Ovary (tissue), 9 donors: ENCODE data around the gene CCDC138. TPM values are rescaled to one million over a fixed set of nuclear protein-coding genes. Genes with fewer than 3 reads are reported as not detected.

Source experiments
- DNase-seq, 5 donors: peaks; one replicate each; pipeline ENCODE4 v3.0.0-alpha.2; 2019 to 2020
- H3K27ac ChIP-seq, 2 donors: fragments of 200-600 bp; one replicate each; pipeline versions ENCODE4 v1.5.1 to v1.8.0; 2019 to 2022
- H3K27me3 ChIP-seq: fragments of 200-600 bp; one replicate; pipeline ENCODE4 v1.8.0; 2022
- H3K36me3 ChIP-seq: fragments of 200-600 bp; sonication (generic); one replicate; pipeline ENCODE4 v1.5.1; 2019
- H3K4me1 ChIP-seq: one replicate; pipeline ENCODE4 v1.8.1; 2013; ENCODE audit warnings: mild to moderate bottlenecking, moderate library complexity; ENCODE audit not compliant: insufficient read depth
- H3K4me3 ChIP-seq: fragments of 200-600 bp; sonication (generic); one replicate; pipeline ENCODE4 v1.5.1; 2017
- H3K9me3 ChIP-seq, 2 donors: fragments of 200-600 bp in 1 of 2; sonication (generic) in 1 of 2; one replicate each; pipeline versions ENCODE4 v1.5.1 to v1.8.1; 2013 to 2019; ENCODE audit warnings: mild to moderate bottlenecking in 1 of 2, moderate library complexity in 1 of 2
- EP300 ChIP-seq: sonication (generic); formaldehyde crosslinking; IDR thresholded peaks from one replicate; pipeline ENCODE4 v1.6.1; 2017; ENCODE audit warnings: antibody characterized with exemption
- POLR2A ChIP-seq: fragments of 450-650 bp; IDR thresholded peaks from one replicate; pipeline ENCODE4 v1.6.1; 2017; ENCODE audit warnings: antibody characterized with exemption, mild to moderate bottlenecking, moderate library complexity
- WGBS, 3 donors: extraction: QIAGEN DNeasy Blood & Tissue Kit in 1 of 3; methylation state at CpG; one replicate each; pipeline versions ENCODE4 v1.1.5 to v1.1.7; 2013 to 2017; 5-methylcytosine and 5-hydroxymethylcytosine counted together
- intact Hi-C, 4 donors: fragments of 100-400 bp; cut with DNase I; formaldehyde crosslinking; loops; one replicate each; pipeline versions ENCODE4 v1.11.0 to v1.15.1; 2022 to 2023
- polyA plus RNA-seq, 2 donors: library from polyadenylated mRNA; stranded (reverse); fragments of 200-250 nt in 1 of 2; fragments of 350-450 nt in 1 of 2; fragmentation: Illumina TruSeq in 1 of 2; extraction: RNeasy Lipid Tissue Mini Kit (QIAGEN cat#74804) in 1 of 2; gene quantifications; one replicate each; pipeline ENCODE4 v1.2.3, GENCODE V29; 2013 to 2014
- total RNA-seq, 7 donors: library from RNA; depleted of rRNA in 2 of 7; stranded (reverse); fragments of >200 nt in 2 of 7; fragmentation: NEBNext Ultra II Directional in 3 of 7; extraction: Animal tissue kit (Norgen Biotek cat#: 25700) in 3 of 7; gene quantifications; one replicate each; pipeline versions ENCODE4 v1.1.0 to v1.2.4, GENCODE V29; 2016 to 2023
- TF ChIP-seq, protein P1 (sequence below), 3 donors: fragments of 450-650 bp in 2 of 3; fragments of 200-600 bp in 1 of 3; IDR thresholded peaks; one replicate each; pipeline versions ENCODE4 v1.5.1 to v1.8.0; 2016 to 2022; ENCODE audit warnings: antibody characterized with exemption in 3 of 3, mild to moderate bottlenecking in 1 of 3
- donor health status: DM: no; HTN: no; CAD: no; lungs with moderate emphysema.
- donor health status: DM: no; HTN: no; CAD: no.
- donor health status: Bipolar disorder and iron deficiency.
- donor health status: DM: yes; HTN: yes; CAD: no.
- donor health status: DM: no; HTN: no; CAD: no.
- donor health status: DM: yes; HTN: yes; CAD: no.

The CCDC138 gene
- total and polyA plus RNA-seq, 9 donors = 1.9 to 8.6 (median 4.6) TPM

DNA sequence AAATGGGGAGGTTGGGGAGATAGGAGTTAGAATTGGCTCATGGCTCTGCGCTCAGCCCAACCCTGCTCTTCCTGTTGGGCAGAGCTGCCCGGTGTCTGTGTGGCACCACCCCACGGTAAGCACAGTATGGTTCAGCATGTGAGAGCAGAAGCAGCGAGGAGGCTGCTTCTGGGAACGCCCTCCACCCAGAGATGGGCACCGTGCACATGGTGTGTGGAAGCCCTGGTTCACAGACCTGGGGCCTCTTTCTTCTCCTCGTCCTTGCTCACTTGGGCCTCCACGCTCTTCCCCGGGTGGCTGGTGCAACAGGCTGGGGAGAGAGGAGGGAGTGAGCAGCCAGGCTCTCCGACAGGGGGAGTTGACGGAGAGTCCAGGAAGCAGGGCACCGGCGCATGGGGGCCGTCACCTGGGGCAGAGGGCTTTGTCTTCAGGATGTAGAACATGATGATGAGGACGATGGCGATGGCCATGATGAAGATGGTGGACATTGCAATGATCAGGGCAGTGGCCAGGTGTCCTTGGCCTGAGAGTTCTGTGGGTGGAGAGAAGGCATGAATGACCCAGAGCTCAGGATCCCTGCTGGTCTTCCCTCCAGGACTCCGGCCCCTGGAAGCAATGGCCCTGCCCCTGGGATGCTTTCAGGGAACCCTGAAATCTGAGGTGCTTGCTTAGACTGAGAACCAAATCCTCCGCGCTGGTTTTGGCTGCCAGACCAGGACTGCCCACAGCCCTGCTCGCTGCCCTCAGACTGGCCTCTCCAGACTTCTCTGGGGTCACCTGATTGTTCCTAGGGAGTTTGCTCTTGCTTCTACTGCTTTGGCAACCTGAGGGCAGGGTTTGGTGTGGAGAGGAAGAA, 124.2 kb downstream of the CCDC138 start:
- WGBS, 3 donors = 85 to 90% (median 89%) methylated on average over 20 of the region's 20 CpGs
- H3K27me3 ChIP-seq = no peaks in the 10 kb centered on the region
- DNase-seq = no peak

DNA sequence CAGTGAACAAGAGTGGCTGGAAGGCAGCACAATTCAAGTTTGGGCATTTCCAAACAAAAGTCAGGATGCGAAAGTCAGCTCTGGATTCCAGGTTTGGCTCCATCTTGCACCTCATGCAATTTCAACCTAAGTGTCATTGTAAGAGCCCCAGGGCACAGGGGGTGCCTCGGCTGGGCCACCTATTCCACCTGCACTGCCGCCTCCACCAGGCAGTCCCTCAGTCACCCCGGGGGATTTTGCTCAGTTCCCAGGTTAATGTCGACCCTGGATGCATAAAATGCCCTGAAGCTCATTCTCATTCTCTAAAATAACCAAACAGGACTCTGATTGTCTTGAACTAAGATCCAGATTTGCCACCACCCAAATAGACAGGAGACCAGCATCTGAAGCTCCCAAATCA, 124.8 kb downstream of the CCDC138 start:
- H3K36me3 ChIP-seq = no peaks in the 10 kb centered on the region
- intact Hi-C loops = no loop called here
- no peak for DNase-seq
- WGBS, 3 donors = 90 to 94% (median 91%) methylated on average over 5 of the region's 5 CpGs
- TF ChIP-seq EP300 = no peak
- TF ChIP-seq, protein P1, sequence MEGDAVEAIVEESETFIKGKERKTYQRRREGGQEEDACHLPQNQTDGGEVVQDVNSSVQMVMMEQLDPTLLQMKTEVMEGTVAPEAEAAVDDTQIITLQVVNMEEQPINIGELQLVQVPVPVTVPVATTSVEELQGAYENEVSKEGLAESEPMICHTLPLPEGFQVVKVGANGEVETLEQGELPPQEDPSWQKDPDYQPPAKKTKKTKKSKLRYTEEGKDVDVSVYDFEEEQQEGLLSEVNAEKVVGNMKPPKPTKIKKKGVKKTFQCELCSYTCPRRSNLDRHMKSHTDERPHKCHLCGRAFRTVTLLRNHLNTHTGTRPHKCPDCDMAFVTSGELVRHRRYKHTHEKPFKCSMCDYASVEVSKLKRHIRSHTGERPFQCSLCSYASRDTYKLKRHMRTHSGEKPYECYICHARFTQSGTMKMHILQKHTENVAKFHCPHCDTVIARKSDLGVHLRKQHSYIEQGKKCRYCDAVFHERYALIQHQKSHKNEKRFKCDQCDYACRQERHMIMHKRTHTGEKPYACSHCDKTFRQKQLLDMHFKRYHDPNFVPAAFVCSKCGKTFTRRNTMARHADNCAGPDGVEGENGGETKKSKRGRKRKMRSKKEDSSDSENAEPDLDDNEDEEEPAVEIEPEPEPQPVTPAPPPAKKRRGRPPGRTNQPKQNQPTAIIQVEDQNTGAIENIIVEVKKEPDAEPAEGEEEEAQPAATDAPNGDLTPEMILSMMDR (IDR thresholded peaks at IDR 0.05) = no peak
- H3K9me3 ChIP-seq = no peaks in the 10 kb centered on the region
- H3K27me3 ChIP-seq = no peaks in the 10 kb centered on the region
- no peak overlapping the region for H3K4me3 ChIP-seq
- no peak overlapping the region for H3K27ac ChIP-seq
- no peaks in the 10 kb centered on the region for H3K4me1 ChIP-seq

More for the DNA sequence above, 124.2 kb downstream of the CCDC138 start:
- H3K4me1 ChIP-seq = no peaks in the 10 kb centered on the region
- intact Hi-C loops = no loop called here
- no peaks in the 10 kb centered on the region for H3K36me3 ChIP-seq
- H3K4me3 ChIP-seq = no peak overlapping the region
- TF ChIP-seq, protein P1 (IDR thresholded peaks at IDR 0.05) = no peak
- no peak for TF ChIP-seq EP300
- no peak for TF ChIP-seq POLR2A
- no peaks in the 10 kb centered on the region for H3K9me3 ChIP-seq
- H3K27ac ChIP-seq = no peak overlapping the region

DNA sequence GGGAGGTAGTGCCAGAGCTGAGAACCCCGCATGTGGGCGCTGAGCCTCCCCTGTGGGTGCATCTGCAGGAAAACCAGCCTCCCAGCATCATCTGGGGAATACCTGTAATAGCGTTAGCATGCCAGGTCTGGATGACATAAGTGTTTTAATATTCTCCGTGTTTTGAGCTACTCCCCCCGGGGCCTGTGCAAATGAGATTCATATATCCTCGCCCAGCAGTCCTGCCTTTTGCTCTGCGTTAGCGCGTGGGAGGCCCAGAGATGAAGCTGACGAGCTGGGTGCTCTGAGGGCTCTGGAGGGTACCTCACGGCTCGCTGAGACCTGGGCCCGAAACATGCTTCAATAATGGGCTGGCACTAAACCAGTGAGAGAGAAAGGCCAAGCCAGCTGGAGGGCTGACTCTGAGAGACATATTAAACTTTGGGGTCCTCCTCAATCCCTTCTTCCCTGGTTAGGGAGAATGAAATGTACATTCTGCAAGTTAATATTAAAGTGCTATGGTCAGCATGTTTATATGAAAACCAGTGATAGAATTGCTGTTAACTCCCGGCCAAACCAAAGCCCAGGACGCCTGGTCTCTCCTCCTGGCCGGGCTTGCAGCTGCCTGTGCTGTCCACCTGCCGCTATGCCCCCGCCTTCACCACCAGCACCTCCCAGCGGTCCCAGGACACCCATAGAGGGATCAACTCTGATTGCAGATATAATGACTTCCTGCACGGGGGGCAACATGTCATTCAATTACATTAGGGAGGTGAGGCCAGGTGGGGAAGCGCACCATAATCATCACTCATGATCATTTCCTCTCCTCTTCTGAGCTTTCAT, 125.4 kb downstream of the CCDC138 start:
- H3K4me3 ChIP-seq = no peak overlapping the region
- TF ChIP-seq, protein P1 (IDR thresholded peaks at IDR 0.05) = no peak
- TF ChIP-seq POLR2A = no peak
- no peak for TF ChIP-seq EP300
- peak in 2 of 5 donors; percentile 1 to 14 for DNase-seq
- H3K36me3 ChIP-seq = no peaks in the 10 kb centered on the region
- 64 to 81% (median 69%) methylated on average over 21 of the region's 21 CpGs for WGBS, 3 donors
- H3K4me1 ChIP-seq = no peaks in the 10 kb centered on the region
- intact Hi-C loops = no loop called here
- H3K27me3 ChIP-seq = no peaks in the 10 kb centered on the region
- H3K27ac ChIP-seq = no peak overlapping the region
- H3K9me3 ChIP-seq = no peaks in the 10 kb centered on the region

DNA sequence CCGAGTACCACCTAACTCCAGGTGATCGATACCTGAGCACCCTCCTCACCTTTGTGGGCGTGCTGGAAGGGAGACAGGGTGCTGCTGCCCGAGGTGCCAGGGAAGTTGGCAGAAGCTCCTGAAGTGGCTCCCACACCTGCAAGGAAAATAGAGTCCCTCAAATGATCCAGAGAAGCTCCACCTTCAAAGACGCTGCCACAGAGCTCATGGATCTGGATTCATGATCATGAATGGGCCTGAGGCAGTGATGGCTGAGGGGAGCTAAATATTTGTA, 126.0 kb downstream of the CCDC138 start:
- H3K36me3 ChIP-seq = no peaks in the 10 kb centered on the region
- intact Hi-C loops = no loop called here
- no peaks in the 10 kb centered on the region for H3K9me3 ChIP-seq
- no peak overlapping the region for H3K4me3 ChIP-seq
- DNase-seq = no peak
- H3K27me3 ChIP-seq = no peaks in the 10 kb centered on the region
- H3K27ac ChIP-seq = no peak overlapping the region
- no peaks in the 10 kb centered on the region for H3K4me1 ChIP-seq
- TF ChIP-seq EP300 = no peak
- TF ChIP-seq, protein P1 (IDR thresholded peaks at IDR 0.05) = no peak
- no peak for TF ChIP-seq POLR2A
- WGBS, 3 donors = 88 to 91% (median 90%) methylated on average over 5 of the region's 5 CpGs
